DND-41 (cell line): ENCODE results near the gene SMCP.

ENCODE experiments used
- ATAC-seq: fragments of 200-7000 bp; cut with Tn5 transposase; 3 replicates; pipeline ENCODE4 v1.9.1; 2021; ENCODE audit warnings: low read depth; ENCODE audit not compliant: insufficient read depth
- DNase-seq: peaks from one replicate; pipeline ENCODE4 v3.0.0-alpha.2; 2020
- H2AFZ ChIP-seq: 2 replicates; pipeline ENCODE4 v1.6.0; 2012; ENCODE audit warnings: low read depth, low read length
- H3K27ac ChIP-seq: 2 replicates; pipeline ENCODE4 v1.5.1; 2012; ENCODE audit warnings: low read length, inconsistent platforms
- H3K27me3 ChIP-seq: fragments of 200-600 bp; sonication (generic); 2 replicates; pipeline ENCODE4 v1.6.0; 2012; ENCODE audit warnings: low read length, mild to moderate bottlenecking, inconsistent platforms; ENCODE audit not compliant: insufficient read depth, poor library complexity
- H3K36me3 ChIP-seq: 2 replicates; pipeline ENCODE4 v1.5.1; 2012; ENCODE audit warnings: low read length, inconsistent platforms; ENCODE audit not compliant: insufficient read depth
- H3K4me1 ChIP-seq: 2 replicates; pipeline ENCODE4 v1.5.1; 2012; ENCODE audit warnings: mild to moderate bottlenecking, low read length; ENCODE audit not compliant: insufficient read depth
- H3K4me2 ChIP-seq: 2 replicates; pipeline ENCODE4 v1.6.0; 2012; ENCODE audit warnings: mild to moderate bottlenecking, moderate library complexity, low read length, inconsistent platforms; ENCODE audit not compliant: insufficient read depth
- H3K4me3 ChIP-seq, 2 experiments: fragments of 200-600 bp in 1 of 2; shearing (Covaris generic) in 1 of 2; 2 replicates each; pipeline ENCODE4 v1.5.1; 2012 to 2016; ENCODE audit warnings: inconsistent platforms in 2 of 2, low read length in 2 of 2, mild to moderate bottlenecking in 2 of 2, low read depth in 1 of 2, moderate library complexity in 1 of 2
- H3K79me2 ChIP-seq: 2 replicates; pipeline ENCODE4 v1.6.0; 2012; ENCODE audit warnings: low read length, inconsistent platforms; ENCODE audit not compliant: insufficient read depth
- H3K9ac ChIP-seq: 2 replicates; pipeline ENCODE4 v1.6.0; 2012; ENCODE audit warnings: low read depth, mild to moderate bottlenecking, inconsistent platforms, low read length, moderate library complexity
- H3K9me3 ChIP-seq: 2 replicates; pipeline ENCODE4 v1.5.1; 2012; ENCODE audit warnings: low read length, moderate library complexity, mild to moderate bottlenecking, inconsistent platforms; ENCODE audit not compliant: insufficient read depth, severe bottlenecking
- H4K20me1 ChIP-seq: 2 replicates; pipeline ENCODE4 v1.6.0; 2012; ENCODE audit warnings: low read length; ENCODE audit not compliant: insufficient read depth
- EZH2 ChIP-seq: IDR thresholded peaks from 3 replicates; pipeline ENCODE4 v1.6.1; 2012; ENCODE audit warnings: borderline replicate concordance, low read depth, mild to moderate bottlenecking, moderate library complexity, low read length, inconsistent platforms; ENCODE audit not compliant: severe bottlenecking
- TF ChIP-seq, protein P1 (sequence below): IDR thresholded peaks from 2 replicates; pipeline ENCODE4 v1.5.1; 2012; ENCODE audit warnings: borderline replicate concordance, low read length, moderate library complexity, mild to moderate bottlenecking; ENCODE audit not compliant: poor library complexity, severe bottlenecking; ENCODE audit errors: extremely low read depth

The SMCP gene

DNA sequence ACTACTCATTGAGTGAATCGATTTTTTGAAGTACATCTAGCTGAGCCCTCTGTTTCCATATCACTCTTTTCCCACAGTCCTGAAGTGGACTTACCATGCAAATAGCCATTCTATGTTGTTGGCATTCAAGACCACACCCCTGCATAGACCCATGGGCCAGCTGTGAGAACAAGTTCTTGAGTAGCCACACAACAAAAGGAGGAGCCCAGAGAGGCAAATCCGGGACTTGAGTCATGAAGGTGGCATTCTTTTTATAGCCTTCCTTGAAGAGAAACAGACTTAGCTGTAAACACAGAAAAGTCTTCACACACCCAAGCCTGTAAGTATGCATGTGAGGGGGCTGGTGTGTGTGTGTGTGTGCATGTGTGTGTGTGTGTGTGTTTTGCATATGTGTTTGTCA, 55.1 kb downstream of the SMCP start:
- Histone ChIP-seq H3K4me3 (no peak overlapping the region), H3K27me3 (peaks cover 10% of the 10 kb centered on the region), H3K9ac (no peak overlapping the region), H3K4me1 (no peaks in the 10 kb centered on the region), H3K27ac (no peak overlapping the region), H3K36me3 (no peaks in the 10 kb centered on the region), H3K79me2 (no peaks in the 10 kb centered on the region), H3K4me2 (no peak overlapping the region), H3K9me3 (no peaks in the 10 kb centered on the region), H4K20me1 (no peaks in the 10 kb centered on the region), H2AFZ (no peak overlapping the region)
- ATAC-seq: no peak
- no peak for TF ChIP-seq EZH2
- TF ChIP-seq, protein P1, sequence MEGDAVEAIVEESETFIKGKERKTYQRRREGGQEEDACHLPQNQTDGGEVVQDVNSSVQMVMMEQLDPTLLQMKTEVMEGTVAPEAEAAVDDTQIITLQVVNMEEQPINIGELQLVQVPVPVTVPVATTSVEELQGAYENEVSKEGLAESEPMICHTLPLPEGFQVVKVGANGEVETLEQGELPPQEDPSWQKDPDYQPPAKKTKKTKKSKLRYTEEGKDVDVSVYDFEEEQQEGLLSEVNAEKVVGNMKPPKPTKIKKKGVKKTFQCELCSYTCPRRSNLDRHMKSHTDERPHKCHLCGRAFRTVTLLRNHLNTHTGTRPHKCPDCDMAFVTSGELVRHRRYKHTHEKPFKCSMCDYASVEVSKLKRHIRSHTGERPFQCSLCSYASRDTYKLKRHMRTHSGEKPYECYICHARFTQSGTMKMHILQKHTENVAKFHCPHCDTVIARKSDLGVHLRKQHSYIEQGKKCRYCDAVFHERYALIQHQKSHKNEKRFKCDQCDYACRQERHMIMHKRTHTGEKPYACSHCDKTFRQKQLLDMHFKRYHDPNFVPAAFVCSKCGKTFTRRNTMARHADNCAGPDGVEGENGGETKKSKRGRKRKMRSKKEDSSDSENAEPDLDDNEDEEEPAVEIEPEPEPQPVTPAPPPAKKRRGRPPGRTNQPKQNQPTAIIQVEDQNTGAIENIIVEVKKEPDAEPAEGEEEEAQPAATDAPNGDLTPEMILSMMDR: no peak
- DNase-seq: no peak
